Fibroblast of lung (primary cell): ENCODE results near the gene TRIP13. TPM values are rescaled to one million over a fixed set of nuclear protein-coding genes. Genes with fewer than 3 reads are reported as not detected.
A peak's percentile ranks its signal among the peaks of the same experiment; 100 is the strongest.

Source experiments
- DNase-seq, 2 donors: peaks; one replicate each; pipeline versions ENCODE4 v3.0.0 to v3.0.0-alpha.2; 2010; ENCODE audit warnings: low read depth in 2 of 2
- H2AFZ ChIP-seq: 2 replicates; pipeline ENCODE4 v1.5.1; 2012; ENCODE audit warnings: low read length, control low read depth, inconsistent platforms
- H3K27ac ChIP-seq: 2 replicates; pipeline ENCODE4 v1.5.1; 2011; ENCODE audit warnings: low read length, control low read depth; ENCODE audit not compliant: insufficient read depth
- H3K27me3 ChIP-seq: 2 replicates; pipeline ENCODE4 v1.5.1; 2011; ENCODE audit warnings: mild to moderate bottlenecking, low read length; ENCODE audit not compliant: control insufficient read depth, insufficient read depth
- H3K36me3 ChIP-seq: 2 replicates; pipeline ENCODE4 v1.5.1; 2011; ENCODE audit warnings: low read length; ENCODE audit not compliant: control insufficient read depth, insufficient read depth
- H3K4me1 ChIP-seq: 2 replicates; pipeline ENCODE4 v1.5.1; 2011; ENCODE audit warnings: low read length; ENCODE audit not compliant: control insufficient read depth, insufficient read depth; ENCODE audit errors: extremely low read depth
- H3K4me2 ChIP-seq: 2 replicates; pipeline ENCODE4 v1.5.1; 2011; ENCODE audit warnings: low read length, control low read depth; ENCODE audit not compliant: insufficient read depth; ENCODE audit errors: extremely low read depth
- H3K4me3 ChIP-seq, 4 experiments: fragments of 200-600 bp in 1 of 4; sonication (generic) in 1 of 4; replicated peaks in 1 of 4; 2 replicates each; pipeline ENCODE4 v1.5.1; 2011 to 2016; ENCODE audit warnings: low read length in 4 of 4, low read depth in 3 of 4, mild to moderate bottlenecking in 3 of 4, control low read depth in 2 of 4, inconsistent platforms in 1 of 4, mixed read lengths in 1 of 4; ENCODE audit not compliant: insufficient read depth in 1 of 4; ENCODE audit errors: control extremely low read depth in 1 of 4
- H3K79me2 ChIP-seq: 2 replicates; pipeline ENCODE4 v1.5.1; 2012; ENCODE audit warnings: mild to moderate bottlenecking, low read length, inconsistent platforms; ENCODE audit not compliant: control insufficient read depth, insufficient read depth
- H3K9ac ChIP-seq: 2 replicates; pipeline ENCODE4 v1.5.1; 2011; ENCODE audit warnings: mild to moderate bottlenecking, low read length, control low read depth; ENCODE audit not compliant: insufficient read depth
- H3K9me3 ChIP-seq: 2 replicates; pipeline ENCODE4 v1.5.1; 2012; ENCODE audit warnings: low read depth, low read length; ENCODE audit not compliant: control insufficient read depth, insufficient read depth
- H4K20me1 ChIP-seq: 2 replicates; pipeline ENCODE4 v1.5.1; 2011; ENCODE audit warnings: low read length; ENCODE audit not compliant: control insufficient read depth, insufficient read depth; ENCODE audit errors: extremely low read depth
- CTCF ChIP-seq, 2 donors: IDR thresholded peaks in 1 of 2; conservative IDR thresholded peaks in 1 of 2; 1 replicate in 1 of 2; 2 replicates in 1 of 2; pipeline ENCODE4 v1.5.1; 2011 to 2012; ENCODE audit warnings: low read length in 2 of 2, control low read depth in 1 of 2, inconsistent platforms in 1 of 2, low read depth in 1 of 2, mild to moderate bottlenecking in 1 of 2
- EZH2 ChIP-seq: IDR thresholded peaks from 2 replicates; pipeline ENCODE4 v1.5.1; 2012; ENCODE audit warnings: low read length, control low read depth, mild to moderate bottlenecking; ENCODE audit errors: missing control alignments
- polyA plus RNA-seq, 2 donors: library from polyadenylated mRNA; depleted of rRNA in 1 of 2; stranded (reverse) in 1 of 2; unstranded in 1 of 2; fragments of >200 nt; gene quantifications; 2 replicates each; pipeline ENCODE4 v1.2.1, GENCODE V29; 2011 to 2012; ENCODE audit warnings: missing spikeins in 1 of 2
- total RNA-seq: library from RNA; depleted of rRNA; stranded (reverse); fragments of >200 nt; gene quantifications from 2 replicates; pipeline ENCODE4 v1.2.1, GENCODE V29; 2014

Gene TRIP13
- total and polyA plus RNA-seq, 2 donors (not counting 1 experiment from before 2014, with no cell fraction given): 7.4 to 11.7 TPM

DNA sequence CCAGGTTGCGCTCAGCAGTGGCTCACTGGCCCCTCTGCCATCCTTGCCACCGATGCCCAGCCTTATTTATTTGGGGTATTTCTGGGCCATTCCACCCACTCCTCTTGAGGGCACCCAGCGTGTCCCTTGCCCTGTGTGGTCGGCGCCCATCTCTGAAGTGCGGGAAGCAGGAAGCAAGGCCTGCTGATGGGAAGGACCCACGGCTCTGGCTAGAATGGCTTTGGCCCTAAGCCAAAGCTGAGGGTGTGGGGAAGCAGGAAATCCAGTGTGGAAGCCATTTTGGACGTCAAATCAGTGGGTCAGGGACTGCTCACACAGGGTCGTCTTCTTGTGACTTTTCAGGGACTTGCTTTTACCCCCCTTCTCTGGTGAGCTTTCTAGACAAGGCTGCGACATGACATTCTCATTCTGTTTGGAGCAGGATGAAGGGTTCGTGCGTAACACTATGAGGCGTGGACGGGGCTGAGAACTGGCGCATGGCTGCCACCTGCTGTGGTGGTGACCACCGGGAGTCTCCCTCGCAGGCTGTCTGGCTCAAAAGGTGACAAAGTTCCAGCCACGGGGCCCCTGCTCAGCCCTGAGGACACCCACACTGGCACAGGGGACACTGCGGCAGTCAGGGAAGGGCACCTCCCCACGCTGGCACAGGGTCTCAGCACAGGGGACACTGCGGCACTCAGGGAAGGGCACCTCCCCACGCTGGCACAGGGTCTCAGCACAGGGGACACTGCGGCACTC is 65.2 kb downstream of the TRIP13 start:
- Histone ChIP-seq H3K27me3 (peaks cover 20% of the 10 kb centered on the region), H3K9me3 (no peaks in the 10 kb centered on the region), H3K4me3 (no peak overlapping the region), H3K4me1 (peaks cover 33% of the 10 kb centered on the region), H3K79me2 (no peaks in the 10 kb centered on the region), H3K36me3 (no peaks in the 10 kb centered on the region), H2AFZ (no peak overlapping the region), H4K20me1 (no peaks in the 10 kb centered on the region), H3K4me2 (peak overlapping the region; percentile 54), H3K9ac (peak overlapping the region; percentile 35), H3K27ac (peak overlapping the region; percentile 67)
- TF ChIP-seq CTCF (conservative IDR thresholded peaks at IDR 0.05 in 1 of 2, IDR thresholded peaks at IDR 0.05 in 1 of 2; ENCODE audit: low read depth in 1 of 2, low read length in 2 of 2): no peak
- TF ChIP-seq EZH2: no peak
- DNase-seq: peak in 1 of 2 donors; percentile 27

DNA sequence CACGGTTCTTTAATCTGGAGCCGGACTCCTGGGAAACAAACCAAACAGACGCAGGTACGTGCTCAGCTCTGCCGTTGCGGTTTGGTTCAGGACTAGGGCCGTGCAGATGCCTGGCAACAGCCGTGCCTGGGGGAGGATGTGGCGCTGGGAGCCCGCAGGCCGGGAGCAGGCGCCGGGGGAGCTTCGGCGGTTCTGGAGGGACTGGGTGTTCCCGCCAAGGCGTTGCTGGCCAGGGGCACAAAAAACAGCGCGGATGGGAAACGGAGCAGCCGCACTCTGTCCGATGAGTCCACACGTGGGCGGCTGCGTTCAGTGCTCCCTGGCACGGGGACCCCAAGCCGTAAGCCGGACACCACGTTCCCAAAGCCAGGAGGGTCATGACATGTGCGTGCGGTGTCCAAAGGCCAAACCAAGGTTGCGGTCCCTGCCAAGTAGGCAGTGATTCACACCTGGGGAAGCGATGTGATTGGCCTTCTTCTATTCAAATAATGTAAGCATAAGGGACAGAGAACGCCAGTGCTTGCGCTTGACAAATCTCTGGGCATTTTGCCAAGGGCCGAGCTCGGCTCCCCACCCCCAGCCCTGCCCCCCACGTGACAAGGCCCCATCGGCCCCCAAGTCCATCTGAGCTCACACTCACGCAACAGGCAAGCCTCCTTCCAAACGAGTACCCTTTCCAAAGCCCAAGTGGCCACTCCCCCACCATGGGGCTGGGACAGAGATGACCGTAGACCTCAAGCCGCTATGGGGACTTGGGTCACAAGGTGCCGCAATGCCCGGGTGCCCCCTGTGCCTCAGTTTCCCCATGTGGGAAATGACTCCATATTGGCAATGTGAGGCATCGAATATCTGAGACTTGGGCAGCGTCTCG is 66.3 kb downstream of the TRIP13 start:
- Histone ChIP-seq H3K36me3 (no peaks in the 10 kb centered on the region), H3K9ac (peak overlapping the region; percentile 44), H3K4me3 (no peak overlapping the region), H3K27ac (peak overlapping the region; percentile 67), H3K4me1 (peaks cover 41% of the 10 kb centered on the region), H2AFZ (no peak overlapping the region), H3K4me2 (peak overlapping the region; percentile 58), H3K9me3 (no peaks in the 10 kb centered on the region), H3K79me2 (no peaks in the 10 kb centered on the region), H3K27me3 (peaks cover 10% of the 10 kb centered on the region), H4K20me1 (no peaks in the 10 kb centered on the region)
- TF ChIP-seq CTCF (conservative IDR thresholded peaks at IDR 0.05 in 1 of 2, IDR thresholded peaks at IDR 0.05 in 1 of 2; ENCODE audit: low read depth in 1 of 2, low read length in 2 of 2) (no peak), EZH2 (no peak)
- peak; percentile 73 to 86 for DNase-seq
